Left ventricle myocardium inferior (tissue), 1 donor: ENCODE measurements around the gene CDCA5. TPM values are rescaled to one million over a fixed set of nuclear protein-coding genes. Genes with fewer than 3 reads are reported as not detected.

ENCODE experiments used
- DNase-seq: peaks from one replicate; pipeline ENCODE4 v3.0.0-alpha.2; 2020
- H3K27ac ChIP-seq: fragments of 200-600 bp; replicated peaks from 2 replicates; pipeline ENCODE4 v1.8.0; 2021
- H3K27me3 ChIP-seq: fragments of 200-600 bp; 2 replicates; pipeline ENCODE4 v1.8.0; 2021; ENCODE audit warnings: low read depth
- H3K36me3 ChIP-seq: fragments of 200-600 bp; 2 replicates; pipeline ENCODE4 v1.8.0; 2021
- H3K4me1 ChIP-seq: fragments of 200-600 bp; 2 replicates; pipeline ENCODE4 v1.8.0; 2021
- H3K4me3 ChIP-seq: fragments of 200-600 bp; 2 replicates; pipeline ENCODE4 v1.8.0; 2021; ENCODE audit warnings: mild to moderate bottlenecking, moderate library complexity
- H3K9me3 ChIP-seq: fragments of 200-600 bp; replicated peaks from 2 replicates; pipeline ENCODE4 v1.8.0; 2021
- CTCF ChIP-seq: fragments of 200-600 bp; IDR thresholded peaks from 2 replicates; pipeline ENCODE4 v1.8.0; 2021; ENCODE audit warnings: antibody characterized with exemption, mild to moderate bottlenecking, borderline replicate concordance
- intact Hi-C: fragments of 100-400 bp; cut with micrococcal nuclease; formaldehyde crosslinking; loops from one replicate; pipeline ENCODE4 v1.11.0; 2022
- total RNA-seq: library from RNA; stranded (reverse); fragmentation: NEBNext Ultra II Directional; extraction: Animal tissue kit (Norgen Biotek cat#: 25700); gene quantifications from one replicate; pipeline ENCODE4 v1.2.1, GENCODE V29; 2021
- donor health status: DM: no; HTN: yes; CAD: no; lungs with severe emphysema.

Gene CDCA5
- total RNA-seq, 1 donor from 2014 or later = 1.3 TPM

GRCh38 chr11:65113839-65114238 lies 30.0 kb upstream of the CDCA5 start:
- Histone ChIP-seq H3K4me3 (peak overlapping the region; percentile 77), H3K27me3 (no peaks in the 10 kb centered on the region), H3K27ac (peak overlapping the region; percentile 84), H3K36me3 (peaks cover 34% of the 10 kb centered on the region), H3K4me1 (peaks cover 77% of the 10 kb centered on the region), H3K9me3 (no peaks in the 10 kb centered on the region)
- no peak for TF ChIP-seq CTCF
- intact Hi-C loops = no loop called here
- DNase-seq = no peak

GRCh38 chr11:65113361-65113756 lies 29.5 kb upstream of the CDCA5 start:
- no peak for TF ChIP-seq CTCF
- DNase-seq = no peak
- H3K27ac ChIP-seq = peak overlapping the region; percentile 84

GRCh38 chr11:65112546-65113360 lies 28.9 kb upstream of the CDCA5 start:
- H3K4me1 ChIP-seq = peaks cover 72% of the 10 kb centered on the region
- H3K36me3 ChIP-seq = peaks cover 36% of the 10 kb centered on the region
- H3K9me3 ChIP-seq = no peaks in the 10 kb centered on the region
- DNase-seq = peak; percentile 52
- peak; percentile 92 for TF ChIP-seq CTCF
- intact Hi-C loops = no loop called here
- peak overlapping the region; percentile 77 for H3K4me3 ChIP-seq
- peak overlapping the region; percentile 84 for H3K27ac ChIP-seq
- no peaks in the 10 kb centered on the region for H3K27me3 ChIP-seq

More at GRCh38 chr11:65113361-65113756, 29.5 kb upstream of the CDCA5 start:
- peaks cover 77% of the 10 kb centered on the region for H3K4me1 ChIP-seq
- intact Hi-C loops = no loop called here
- H3K4me3 ChIP-seq = peak overlapping the region; percentile 77
- H3K27me3 ChIP-seq = no peaks in the 10 kb centered on the region
- H3K9me3 ChIP-seq = no peaks in the 10 kb centered on the region
- peaks cover 34% of the 10 kb centered on the region for H3K36me3 ChIP-seq

GRCh38 chr11:65111744-65112545 lies 28.1 kb upstream of the CDCA5 start, which contains the start of gene TM7SF2:
Gene TM7SF2 (plus strand): TSS chr11:65111872. CDS start chr11:65112016, 144 bp downstream.
- no peak for TF ChIP-seq CTCF
- Histone ChIP-seq H3K36me3 (peaks cover 39% of the 10 kb centered on the region), H3K27ac (peak within 1 kb of the TSS; percentile 84), H3K9me3 (no peaks in the 10 kb centered on the region), H3K4me1 (peaks cover 66% of the 10 kb centered on the region), H3K27me3 (no peaks in the 10 kb centered on the region), H3K4me3 (peak within 1 kb of the TSS; percentile 77)
- intact Hi-C loops = no loop called here
- DNase-seq = peak; percentile 97

- intact Hi-C loops = no loop called here
- Histone ChIP-seq H3K27ac (peak overlapping the region; percentile 84), H3K9me3 (no peaks in the 10 kb centered on the region), H3K4me3 (peak overlapping the region; percentile 77), H3K27me3 (no peaks in the 10 kb centered on the region), H3K36me3 (peaks cover 39% of the 10 kb centered on the region), H3K4me1 (peaks cover 60% of the 10 kb centered on the region)
- TF ChIP-seq CTCF = no peak
- DNase-seq = no peak
Measured at GRCh38 chr11:65111159-65111743, 27.4 kb upstream of the CDCA5 start.
